Type B pancreatic cell (in vitro differentiated cells): ENCODE data around the gene DDAH2. TPM values are rescaled to one million over a fixed set of nuclear protein-coding genes. Genes with fewer than 3 reads are reported as not detected.
A peak's percentile ranks its signal among the peaks of the same experiment; 100 is the strongest.
"Not testable (repeated sequence)": the region's sequence is repeated elsewhere in the genome, so short reads cannot be mapped to it uniquely, and the experiment has no call there.

Experiments
- DNase-seq: peaks from one replicate; pipeline ENCODE4 v3.0.0; 2021; ENCODE audit warnings: mixed read lengths; ENCODE audit not compliant: unreplicated experiment; ENCODE audit errors: extremely low spot score
- H3K27ac Mint-ChIP-seq: 2 replicates; pipeline ENCODE4 v1.8.0; 2021; ENCODE audit warnings: mild to moderate bottlenecking, mixed read lengths
- H3K27me3 Mint-ChIP-seq: 2 replicates; pipeline ENCODE4 v1.8.0; 2021; ENCODE audit warnings: mixed read lengths
- H3K36me3 Mint-ChIP-seq: 2 replicates; pipeline ENCODE4 v1.8.0; 2021; ENCODE audit warnings: mixed read lengths
- H3K4me1 Mint-ChIP-seq: one replicate; pipeline ENCODE4 v1.8.0; 2021; ENCODE audit warnings: mixed read lengths; ENCODE audit not compliant: unreplicated experiment
- H3K4me3 Mint-ChIP-seq: 2 replicates; pipeline ENCODE4 v1.8.0; 2021; ENCODE audit warnings: mild to moderate bottlenecking, mixed read lengths
- H3K9me3 Mint-ChIP-seq: 2 replicates; pipeline ENCODE4 v1.8.0; 2021; ENCODE audit warnings: mixed read lengths
- total RNA-seq: library from RNA; stranded (reverse); gene quantifications from 2 replicates; pipeline ENCODE4 v1.2.1, GENCODE V29; 2021; ENCODE audit warnings: low replicate concordance
- TF ChIP-seq, protein P1 (sequence below): fragments of 200-600 bp; sonication (generic); conservative IDR thresholded peaks from 2 replicates; pipeline ENCODE4 v1.5.0; 2021; ENCODE audit warnings: antibody characterized with exemption, mild to moderate bottlenecking

DDAH2 gene
- total RNA-seq, 1 donor from 2014 or later, result 138 TPM

- Mint-ChIP-seq H3K9me3 (no peaks in the 10 kb centered on the region), H3K27me3 (no peaks in the 10 kb centered on the region), H3K4me3 (no peak overlapping the region), H3K27ac (peak overlapping the region; percentile 36), H3K4me1 (peaks cover 28% of the 10 kb centered on the region), H3K36me3 (no peaks in the 10 kb centered on the region)
- DNase-seq, result no peak
- TF ChIP-seq, protein P1, sequence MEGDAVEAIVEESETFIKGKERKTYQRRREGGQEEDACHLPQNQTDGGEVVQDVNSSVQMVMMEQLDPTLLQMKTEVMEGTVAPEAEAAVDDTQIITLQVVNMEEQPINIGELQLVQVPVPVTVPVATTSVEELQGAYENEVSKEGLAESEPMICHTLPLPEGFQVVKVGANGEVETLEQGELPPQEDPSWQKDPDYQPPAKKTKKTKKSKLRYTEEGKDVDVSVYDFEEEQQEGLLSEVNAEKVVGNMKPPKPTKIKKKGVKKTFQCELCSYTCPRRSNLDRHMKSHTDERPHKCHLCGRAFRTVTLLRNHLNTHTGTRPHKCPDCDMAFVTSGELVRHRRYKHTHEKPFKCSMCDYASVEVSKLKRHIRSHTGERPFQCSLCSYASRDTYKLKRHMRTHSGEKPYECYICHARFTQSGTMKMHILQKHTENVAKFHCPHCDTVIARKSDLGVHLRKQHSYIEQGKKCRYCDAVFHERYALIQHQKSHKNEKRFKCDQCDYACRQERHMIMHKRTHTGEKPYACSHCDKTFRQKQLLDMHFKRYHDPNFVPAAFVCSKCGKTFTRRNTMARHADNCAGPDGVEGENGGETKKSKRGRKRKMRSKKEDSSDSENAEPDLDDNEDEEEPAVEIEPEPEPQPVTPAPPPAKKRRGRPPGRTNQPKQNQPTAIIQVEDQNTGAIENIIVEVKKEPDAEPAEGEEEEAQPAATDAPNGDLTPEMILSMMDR, result no peak
Observed at GRCh38 chr6:31712296-31712695, 16.8 kb downstream of the DDAH2 start.

GRCh38 chr6:31711233-31711632 lies 17.9 kb downstream of the DDAH2 start:
- Mint-ChIP-seq H3K36me3 (no peaks in the 10 kb centered on the region), H3K4me3 (no peak overlapping the region), H3K27me3 (no peaks in the 10 kb centered on the region), H3K4me1 (peaks cover 26% of the 10 kb centered on the region), H3K27ac (no peak overlapping the region), H3K9me3 (no peaks in the 10 kb centered on the region)
- TF ChIP-seq, protein P1, result no peak
- DNase-seq, result no peak

GRCh38 chr6:31710523-31711219 lies 18.4 kb downstream of the DDAH2 start:
- TF ChIP-seq, protein P1, result no peak
- peaks cover 26% of the 10 kb centered on the region for H3K4me1 Mint-ChIP-seq
- no peaks in the 10 kb centered on the region for H3K9me3 Mint-ChIP-seq
- no peak overlapping the region for H3K27ac Mint-ChIP-seq
- DNase-seq, result no peak
- H3K27me3 Mint-ChIP-seq, result no peaks in the 10 kb centered on the region
- no peak overlapping the region for H3K4me3 Mint-ChIP-seq
- no peaks in the 10 kb centered on the region for H3K36me3 Mint-ChIP-seq

GRCh38 chr6:31709157-31709556 lies 19.9 kb downstream of the DDAH2 start:
- not testable (repeated sequence) for H3K36me3 Mint-ChIP-seq, H3K27me3 Mint-ChIP-seq, H3K4me3 Mint-ChIP-seq, H3K9me3 Mint-ChIP-seq, H3K27ac Mint-ChIP-seq, DNase-seq
- peaks cover 22% of the 10 kb centered on the region for H3K4me1 Mint-ChIP-seq

DNA sequence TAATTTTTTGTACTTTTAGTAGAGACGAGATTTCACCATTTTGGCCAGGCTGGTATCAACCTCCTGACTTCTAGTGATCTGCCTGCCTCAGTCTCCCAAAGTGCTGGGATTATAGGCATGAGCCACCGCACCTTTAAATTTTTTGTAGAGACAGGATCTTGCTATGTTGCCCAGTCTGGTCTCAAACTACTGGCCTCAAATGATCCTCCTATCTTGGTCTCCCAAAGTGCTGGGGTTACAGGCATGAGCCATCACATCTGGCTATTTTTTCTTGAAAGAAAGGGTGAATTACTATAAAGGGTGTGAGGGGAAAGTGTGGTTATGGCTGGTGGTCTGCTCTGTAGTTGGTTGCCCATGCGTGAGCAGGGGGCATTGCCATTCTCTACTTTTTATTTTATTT lies 20.9 kb downstream of the DDAH2 start:
- no peak overlapping the region for H3K4me3 Mint-ChIP-seq
- H3K27ac Mint-ChIP-seq, result no peak overlapping the region
- no peaks in the 10 kb centered on the region for H3K36me3 Mint-ChIP-seq
- DNase-seq, result no peak
- peaks cover 18% of the 10 kb centered on the region for H3K4me1 Mint-ChIP-seq
- TF ChIP-seq, protein P1, result no peak
- no peaks in the 10 kb centered on the region for H3K27me3 Mint-ChIP-seq
- no peaks in the 10 kb centered on the region for H3K9me3 Mint-ChIP-seq

- H3K4me1 Mint-ChIP-seq, result peaks cover 16% of the 10 kb centered on the region
- no peak for DNase-seq
- no peaks in the 10 kb centered on the region for H3K27me3 Mint-ChIP-seq
- no peaks in the 10 kb centered on the region for H3K36me3 Mint-ChIP-seq
- no peaks in the 10 kb centered on the region for H3K9me3 Mint-ChIP-seq
- TF ChIP-seq, protein P1, result no peak
- no peak overlapping the region for H3K27ac Mint-ChIP-seq
- no peak overlapping the region for H3K4me3 Mint-ChIP-seq
Observed at GRCh38 chr6:31707701-31708100, 21.4 kb downstream of the DDAH2 start.
